Natural killer cell treated with Interleukin-12 subunit alpha and Interleukin-12 subunit beta and Interleukin-15 and Interleukin-18, amount 100 ng/mL, for 72 hours (primary cell): ENCODE data around the gene CDK2AP2. TPM values are rescaled to one million over a fixed set of nuclear protein-coding genes. Genes with fewer than 3 reads are reported as not detected.
"Not testable (repeated sequence)": the region's sequence is repeated elsewhere in the genome, so short reads cannot be mapped to it uniquely, and the experiment has no call there.

Source experiments
- ATAC-seq, 2 donors: fragments of 150-1000 bp; cut with Tn5 transposase in 1 of 2; sonication (Bioruptor Pico), chemical (Tn5 transposase) in 1 of 2; 2 replicates each; pipeline ENCODE4 v1.10.0; 2021
- DNase-seq: peaks from one replicate; pipeline ENCODE4 v3.0.0; 2022; ENCODE audit warnings: low spot score
- H3K27ac Mint-ChIP-seq, 2 donors: 1 replicate in 1 of 2; 2 replicates in 1 of 2; pipeline ENCODE4 v1.8.0; 2022; ENCODE audit warnings: mixed read lengths in 2 of 2, mild to moderate bottlenecking in 1 of 2, moderate library complexity in 1 of 2
- H3K27me3 Mint-ChIP-seq, 2 donors: 1 replicate in 1 of 2; 2 replicates in 1 of 2; pipeline ENCODE4 v1.8.0; 2022; ENCODE audit warnings: mixed read lengths in 2 of 2
- H3K36me3 Mint-ChIP-seq: one replicate; pipeline ENCODE4 v1.8.0; 2022; ENCODE audit warnings: mixed read lengths
- H3K4me1 Mint-ChIP-seq, 2 donors: 1 replicate in 1 of 2; 2 replicates in 1 of 2; pipeline ENCODE4 v1.8.0; 2022; ENCODE audit warnings: low read depth in 2 of 2, mixed read lengths in 2 of 2, mild to moderate bottlenecking in 1 of 2
- H3K4me3 Mint-ChIP-seq: one replicate; pipeline ENCODE4 v1.8.0; 2022; ENCODE audit warnings: mixed read lengths
- H3K9me3 Mint-ChIP-seq: 2 replicates; pipeline ENCODE4 v1.8.0; 2022; ENCODE audit warnings: mixed read lengths
- total RNA-seq, 2 donors: library from RNA; stranded (reverse); gene quantifications; one replicate each; pipeline ENCODE4 v1.2.3, GENCODE V29; 2022

Gene CDK2AP2, protein sequence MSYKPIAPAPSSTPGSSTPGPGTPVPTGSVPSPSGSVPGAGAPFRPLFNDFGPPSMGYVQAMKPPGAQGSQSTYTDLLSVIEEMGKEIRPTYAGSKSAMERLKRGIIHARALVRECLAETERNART
- 100 to 1,000 TPM in 1 of 2 donors, 10 to 100 TPM in 1; 92.6 to 103 TPM for total RNA-seq

DNA sequence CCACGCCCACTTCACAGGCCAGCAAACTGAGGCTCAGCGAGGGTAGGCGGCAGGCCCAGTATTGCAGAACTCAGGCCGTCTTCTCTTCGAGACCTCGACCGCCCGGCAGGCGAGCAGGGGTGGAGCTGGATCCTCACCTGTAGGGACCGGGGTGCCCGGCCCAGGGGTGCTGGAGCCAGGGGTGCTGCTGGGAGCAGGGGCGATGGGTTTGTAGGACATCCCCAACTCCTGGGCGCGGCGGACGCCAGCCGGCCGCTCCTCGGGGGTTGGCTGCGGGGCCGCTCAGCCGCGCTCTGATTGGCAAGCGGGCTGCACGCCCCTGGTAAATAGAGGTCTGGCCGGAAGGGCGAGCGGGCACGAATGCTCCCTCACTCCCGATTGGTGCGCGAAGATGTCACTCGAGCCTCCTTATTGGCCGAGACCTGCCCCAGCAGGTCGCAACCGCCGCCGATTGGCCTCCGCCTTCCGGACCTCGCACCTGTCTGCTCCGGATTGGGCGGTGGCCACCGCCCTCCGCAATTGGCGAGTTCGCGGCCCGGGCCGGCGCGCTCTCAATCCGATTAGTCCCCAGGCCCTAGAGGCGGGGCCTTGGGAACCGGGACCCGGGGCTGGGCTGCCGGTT, at the start of gene CDK2AP2:
TSS of gene CDK2AP2 (minus strand) at position 299 of the 622 bp plus-strand sequence. CDS start at position 219, 80 bp downstream.
- peaks cover 3 to 7% of the 10 kb centered on the region in 2 donors for H3K27me3 Mint-ChIP-seq
- no peaks in the 10 kb centered on the region for H3K9me3 Mint-ChIP-seq

DNA sequence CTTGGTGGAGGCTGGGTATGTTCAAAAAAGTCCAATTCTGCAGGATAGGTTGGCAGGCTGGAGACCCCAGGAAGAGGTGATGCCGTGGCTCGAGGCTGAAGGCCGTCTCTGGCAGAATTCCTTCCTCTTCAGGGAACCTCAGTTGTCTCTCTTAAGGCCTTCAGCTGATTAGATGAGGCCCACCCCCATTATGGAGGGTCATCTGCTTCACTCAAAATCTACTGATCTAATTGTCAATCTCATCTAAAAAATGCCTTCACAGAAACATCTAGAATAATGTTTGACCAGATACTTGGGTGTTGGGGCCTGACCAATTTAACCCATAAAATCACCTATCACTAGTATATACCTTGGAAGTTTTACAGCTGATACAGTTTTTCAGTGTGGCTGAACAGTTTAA, 48.3 kb upstream of the CDK2AP2 start:
- no peaks in the 10 kb centered on the region for H3K36me3 Mint-ChIP-seq
- ATAC-seq, result no peak

More for the DNA sequence above, at the start of gene CDK2AP2:
- peak within 1 kb of the TSS; percentile 92 for H3K4me3 Mint-ChIP-seq
- H3K36me3 Mint-ChIP-seq, result no peaks in the 10 kb centered on the region
- H3K27ac Mint-ChIP-seq, result peak within 1 kb of the TSS; percentile 92 to 93
- peak; percentile 100 for DNase-seq
- peaks cover 28 to 29% of the 10 kb centered on the region in 2 donors for H3K4me1 Mint-ChIP-seq
- ATAC-seq, result peak; percentile 88 to 91

DNA sequence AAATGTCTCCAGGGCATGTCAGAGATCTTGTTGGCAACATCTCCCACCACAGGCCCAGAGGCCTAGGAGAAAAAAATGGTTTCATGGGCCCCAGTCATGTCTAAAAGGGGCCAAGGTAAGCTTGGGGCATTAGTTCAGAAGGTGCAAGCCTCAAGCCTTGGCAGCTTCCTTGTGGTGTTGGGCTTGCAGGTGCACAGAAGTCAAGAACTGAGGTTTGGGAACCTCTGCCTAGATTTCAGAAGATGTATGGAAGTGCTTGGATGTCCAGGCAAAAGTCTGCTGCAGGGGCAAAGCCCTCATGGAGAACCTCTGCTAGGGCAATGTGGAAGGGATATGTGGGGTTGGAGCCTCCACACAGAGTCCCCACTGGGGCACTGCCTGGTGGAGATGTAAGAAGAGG, 43.7 kb upstream of the CDK2AP2 start:
- not testable (repeated sequence) for DNase-seq, H3K27ac Mint-ChIP-seq, H3K9me3 Mint-ChIP-seq, ATAC-seq, H3K4me3 Mint-ChIP-seq, H3K27me3 Mint-ChIP-seq, H3K4me1 Mint-ChIP-seq, H3K36me3 Mint-ChIP-seq

More for the DNA sequence above, 48.3 kb upstream of the CDK2AP2 start:
- DNase-seq, result no peak
- Mint-ChIP-seq H3K27ac (no peak overlapping the region), H3K9me3 (no peaks in the 10 kb centered on the region), H3K4me1 (no peaks in the 10 kb centered on the region), H3K4me3 (no peak overlapping the region), H3K27me3 (peaks cover 5 to 14% of the 10 kb centered on the region in 2 donors)

DNA sequence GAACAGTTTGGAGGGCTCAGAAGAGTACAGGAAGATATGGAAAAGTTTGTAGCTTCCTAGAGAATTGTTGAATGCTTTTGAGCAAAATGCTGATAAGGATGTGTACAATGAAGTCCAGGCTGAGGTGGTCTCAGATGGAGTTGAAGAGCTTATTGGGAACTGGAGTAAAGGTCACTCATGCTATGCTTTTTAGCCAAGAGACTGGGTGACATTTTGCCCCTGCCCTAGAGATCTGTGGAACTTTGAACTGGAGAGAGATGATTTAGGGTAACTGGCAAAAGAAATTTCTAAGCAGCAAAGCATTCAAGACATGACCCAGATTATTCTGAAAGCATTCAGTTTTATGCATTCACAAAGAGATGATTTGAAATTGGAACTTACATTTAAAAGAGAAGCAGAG, 43.2 kb upstream of the CDK2AP2 start:
- no peaks in the 10 kb centered on the region for H3K9me3 Mint-ChIP-seq
- H3K27ac Mint-ChIP-seq, result no peak overlapping the region
- no peaks in the 10 kb centered on the region for H3K4me1 Mint-ChIP-seq
- no peaks in the 10 kb centered on the region for H3K36me3 Mint-ChIP-seq
- ATAC-seq (no peak), DNase-seq (no peak)
- H3K27me3 Mint-ChIP-seq, result peaks cover 0 to 7% of the 10 kb centered on the region in 2 donors
- no peak overlapping the region for H3K4me3 Mint-ChIP-seq

DNA sequence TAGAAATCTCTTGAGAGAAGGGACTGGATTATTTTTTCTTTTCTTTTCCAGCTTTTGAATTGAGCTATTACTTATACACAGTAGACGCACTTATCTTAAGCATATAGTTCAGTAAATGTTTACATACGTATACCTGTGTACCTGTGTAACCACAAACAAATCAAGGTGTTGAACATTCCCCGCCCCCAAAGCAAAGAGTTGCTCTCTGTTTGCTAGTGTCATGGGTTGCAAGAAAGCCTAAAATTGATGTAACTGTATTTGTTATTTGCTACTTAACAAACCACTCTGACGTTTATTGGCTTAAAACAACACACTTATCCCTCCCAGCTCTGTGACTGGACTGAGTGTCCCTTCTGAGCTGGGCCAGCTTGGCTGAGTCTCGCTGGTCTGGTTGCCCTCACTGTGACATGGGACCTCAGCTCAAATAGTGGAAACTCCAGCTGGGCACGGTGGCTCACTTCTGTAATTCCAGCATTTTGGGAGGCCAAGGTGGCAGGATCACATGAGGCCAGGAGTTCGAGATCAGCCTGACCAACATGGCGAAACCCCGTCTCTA, 40.7 kb upstream of the CDK2AP2 start:
- H3K4me1 Mint-ChIP-seq, result no peaks in the 10 kb centered on the region
- H3K4me3 Mint-ChIP-seq, result no peak overlapping the region
- H3K27me3 Mint-ChIP-seq, result peaks cover 0 to 7% of the 10 kb centered on the region in 2 donors
- ATAC-seq (no peak), DNase-seq (no peak)
- no peak overlapping the region for H3K27ac Mint-ChIP-seq
- H3K36me3 Mint-ChIP-seq, result no peaks in the 10 kb centered on the region
- no peaks in the 10 kb centered on the region for H3K9me3 Mint-ChIP-seq

DNA sequence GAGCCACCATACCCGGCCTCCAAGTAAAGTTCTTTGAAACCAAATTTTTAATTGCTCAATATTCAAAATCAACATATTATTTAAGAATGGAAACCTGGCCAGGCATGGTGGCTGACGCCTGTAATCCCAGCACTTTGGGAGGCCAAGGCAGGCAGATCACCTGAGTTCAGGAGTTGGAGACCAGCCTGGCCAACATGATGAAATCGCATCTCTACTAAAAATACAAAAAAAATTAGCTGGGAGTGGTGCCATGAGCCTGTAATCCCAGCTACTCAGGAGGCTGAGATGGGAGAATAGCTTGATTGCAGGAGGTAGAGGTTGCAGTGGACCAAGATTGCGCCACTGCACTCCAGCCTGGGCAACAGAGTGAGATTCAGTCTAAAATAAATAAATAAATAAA, 40.1 kb upstream of the CDK2AP2 start:
- not testable (repeated sequence) for DNase-seq, H3K27ac Mint-ChIP-seq, ATAC-seq, H3K27me3 Mint-ChIP-seq, H3K36me3 Mint-ChIP-seq, H3K4me1 Mint-ChIP-seq, H3K9me3 Mint-ChIP-seq, H3K4me3 Mint-ChIP-seq

DNA sequence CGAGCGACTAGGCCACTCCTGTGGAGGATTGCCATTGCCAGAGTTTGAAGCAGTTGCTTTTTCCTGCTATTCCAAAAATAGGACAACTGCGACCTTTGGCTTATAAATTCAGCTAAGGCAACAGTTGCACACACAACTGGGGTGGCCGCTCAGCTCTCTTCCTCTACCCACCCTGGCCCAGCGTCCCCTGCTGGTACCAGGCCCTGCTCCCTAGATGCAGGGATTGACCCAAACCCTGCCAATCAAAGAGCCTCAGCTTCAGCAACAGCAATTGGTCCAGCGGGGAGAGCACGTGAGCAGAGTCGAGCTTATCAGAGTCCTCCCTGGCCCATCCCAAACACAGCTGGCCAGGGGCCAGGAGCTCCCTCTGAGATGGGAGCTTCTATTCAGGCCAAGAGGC, 37.3 kb upstream of the CDK2AP2 start:
- Mint-ChIP-seq H3K4me3 (no peak overlapping the region), H3K27ac (no peak overlapping the region), H3K4me1 (no peaks in the 10 kb centered on the region), H3K27me3 (peaks cover 0 to 2% of the 10 kb centered on the region in 2 donors), H3K9me3 (no peaks in the 10 kb centered on the region), H3K36me3 (no peaks in the 10 kb centered on the region)
- DNase-seq (no peak), ATAC-seq (no peak)

DNA sequence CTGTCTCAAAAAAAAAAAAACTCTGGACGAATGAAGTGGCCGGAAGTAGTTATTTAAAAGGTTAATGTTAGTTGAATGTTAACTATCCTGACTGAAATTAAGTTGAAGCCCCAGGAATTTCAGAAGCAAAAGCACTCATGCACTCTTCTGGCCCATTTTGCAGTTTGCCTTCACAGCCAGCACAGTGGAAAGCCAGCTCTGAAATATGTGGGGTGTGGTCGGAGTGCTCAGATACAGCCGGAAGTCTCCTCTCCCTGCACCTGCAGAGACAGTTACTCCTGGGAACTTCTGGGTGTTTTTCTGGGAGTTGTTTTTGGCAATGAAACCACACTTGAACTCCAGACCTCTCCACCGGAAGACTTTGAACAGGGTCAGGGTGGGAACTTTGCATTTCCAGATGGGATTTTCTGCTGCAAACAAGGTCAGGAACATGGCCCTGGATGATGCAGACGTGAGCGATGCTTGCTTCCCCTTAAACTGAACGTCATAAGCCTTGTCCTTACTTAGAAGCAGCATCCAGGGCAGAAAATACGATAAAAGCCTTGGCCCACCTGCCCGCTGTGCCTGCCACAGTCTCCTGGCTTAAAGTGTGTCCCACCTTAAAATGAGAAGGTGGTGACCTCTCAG, 36.8 kb upstream of the CDK2AP2 start:
- Mint-ChIP-seq H3K27me3 (no peaks in the 10 kb centered on the region), H3K4me3 (no peak overlapping the region), H3K4me1 (no peaks in the 10 kb centered on the region), H3K9me3 (no peaks in the 10 kb centered on the region), H3K36me3 (no peaks in the 10 kb centered on the region), H3K27ac (no peak overlapping the region)
- DNase-seq, result no peak
- no peak for ATAC-seq

DNA sequence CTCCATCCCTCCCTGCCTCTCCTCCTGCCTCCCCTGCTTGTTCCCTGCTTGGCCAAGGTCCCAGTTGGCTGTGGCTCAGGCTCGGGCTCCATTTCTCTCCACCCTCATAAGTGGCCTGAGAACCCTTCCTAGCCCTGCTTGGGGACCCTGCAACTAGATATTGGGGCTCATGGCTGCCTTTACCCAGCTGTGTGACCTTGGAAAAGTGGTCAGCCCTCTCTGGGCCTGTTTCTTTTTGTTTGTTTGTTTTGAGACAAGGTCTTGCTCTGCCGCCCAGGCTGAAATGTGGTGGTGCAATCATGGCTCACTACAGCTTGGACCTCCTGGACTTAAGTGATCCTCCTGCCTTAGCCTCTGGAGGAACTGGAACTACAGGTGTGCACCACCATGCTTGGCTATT, 35.6 kb upstream of the CDK2AP2 start:
- Mint-ChIP-seq H3K4me1 (no peaks in the 10 kb centered on the region), H3K27ac (no peak overlapping the region), H3K36me3 (no peaks in the 10 kb centered on the region), H3K27me3 (no peaks in the 10 kb centered on the region), H3K9me3 (no peaks in the 10 kb centered on the region), H3K4me3 (no peak overlapping the region)
- ATAC-seq, result no peak
- no peak for DNase-seq

DNA sequence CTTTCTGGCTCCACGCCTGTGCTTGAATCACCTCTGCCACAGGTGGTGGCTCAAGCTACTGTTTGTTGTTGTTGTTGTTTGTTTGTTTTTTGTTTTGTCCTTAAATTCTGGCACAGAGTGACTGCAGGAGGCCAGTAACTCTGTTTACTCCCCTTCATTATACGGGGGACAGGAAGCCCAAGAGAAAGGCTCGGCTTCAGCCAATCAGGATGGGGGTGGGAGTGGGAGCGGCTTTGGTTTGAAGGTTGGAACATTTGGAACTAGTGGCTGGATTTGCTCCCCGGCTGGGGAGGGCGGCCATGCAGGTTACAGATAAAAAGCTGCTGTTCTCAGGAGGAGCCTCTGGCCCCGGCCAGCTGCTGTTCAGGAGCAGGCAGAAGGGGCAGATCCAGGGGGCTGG, 35.0 kb upstream of the CDK2AP2 start:
- Mint-ChIP-seq H3K4me3 (no peak overlapping the region), H3K27me3 (no peaks in the 10 kb centered on the region), H3K27ac (no peak overlapping the region), H3K9me3 (no peaks in the 10 kb centered on the region), H3K4me1 (no peaks in the 10 kb centered on the region), H3K36me3 (no peaks in the 10 kb centered on the region)
- no peak for ATAC-seq
- no peak for DNase-seq

DNA sequence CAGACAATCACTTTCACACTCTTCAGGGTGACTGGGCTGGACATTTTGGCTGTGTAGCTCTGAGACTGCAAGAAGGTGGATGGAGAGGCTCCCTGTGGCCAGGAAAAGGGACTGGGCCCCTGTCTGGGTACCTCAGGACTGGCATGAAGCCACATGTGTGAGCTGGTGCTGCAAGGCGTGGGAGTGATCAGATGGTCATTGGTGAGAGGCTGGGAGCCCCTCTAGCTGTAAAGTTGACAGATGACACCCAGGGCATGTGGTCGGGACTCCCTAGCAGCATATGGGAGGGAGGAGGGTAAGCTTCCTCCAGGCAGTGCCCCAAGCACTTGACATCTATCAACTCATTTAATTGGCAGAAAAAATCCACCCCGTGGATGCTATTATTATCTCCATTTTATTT, 34.2 kb upstream of the CDK2AP2 start:
- DNase-seq, result no peak
- ATAC-seq, result no peak
- Mint-ChIP-seq H3K27me3 (no peaks in the 10 kb centered on the region), H3K36me3 (no peaks in the 10 kb centered on the region), H3K4me1 (no peaks in the 10 kb centered on the region), H3K4me3 (no peak overlapping the region), H3K27ac (no peak overlapping the region), H3K9me3 (no peaks in the 10 kb centered on the region)

DNA sequence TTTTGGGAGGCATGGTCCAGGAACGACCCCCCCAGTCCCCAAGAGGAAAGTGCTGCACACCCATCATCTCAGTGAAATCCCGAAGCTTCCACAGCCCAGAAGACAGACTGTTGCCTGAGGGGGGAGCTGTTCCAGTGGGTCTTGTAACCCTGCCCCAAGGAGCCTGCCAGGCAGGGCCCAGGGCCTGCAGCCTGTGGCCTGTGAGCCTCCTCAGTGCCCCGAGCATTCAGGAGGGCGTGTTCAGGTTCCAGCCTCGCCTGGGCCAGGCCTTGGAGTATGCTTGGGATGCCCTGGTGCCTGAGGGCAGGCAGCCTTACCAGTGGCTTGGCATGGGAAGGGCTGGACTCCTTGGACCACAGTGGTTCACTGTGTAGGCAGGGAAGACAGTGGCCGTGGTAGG, 33.2 kb upstream of the CDK2AP2 start:
- H3K36me3 Mint-ChIP-seq, result no peaks in the 10 kb centered on the region
- no peak overlapping the region for H3K27ac Mint-ChIP-seq
- DNase-seq (no peak), ATAC-seq (no peak)
- no peak overlapping the region for H3K4me3 Mint-ChIP-seq
- H3K9me3 Mint-ChIP-seq, result no peaks in the 10 kb centered on the region
- no peaks in the 10 kb centered on the region for H3K27me3 Mint-ChIP-seq
- no peaks in the 10 kb centered on the region for H3K4me1 Mint-ChIP-seq

DNA sequence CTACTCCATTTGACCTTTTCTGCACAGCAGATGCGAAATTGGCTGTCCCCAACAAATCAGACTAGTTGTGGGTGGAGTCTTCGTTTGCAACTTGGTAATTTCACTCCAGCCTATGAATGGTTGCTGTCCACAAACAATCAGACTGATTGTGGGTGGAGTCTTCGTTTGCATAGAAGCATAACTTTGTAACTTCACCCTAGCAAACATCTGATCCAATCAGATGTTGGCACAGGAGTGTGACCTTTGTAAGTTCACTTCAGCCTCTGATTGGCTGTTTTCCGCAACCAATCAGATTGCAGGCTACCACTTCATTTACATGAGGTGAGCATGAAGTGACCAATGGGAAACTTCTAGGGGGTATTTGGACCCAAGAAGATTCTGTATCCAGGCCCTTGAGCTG, 31.6 kb upstream of the CDK2AP2 start:
- no peaks in the 10 kb centered on the region for H3K27me3 Mint-ChIP-seq
- no peaks in the 10 kb centered on the region for H3K9me3 Mint-ChIP-seq
- DNase-seq, result no peak
- no peak overlapping the region for H3K4me3 Mint-ChIP-seq
- H3K4me1 Mint-ChIP-seq, result no peaks in the 10 kb centered on the region
- no peak overlapping the region for H3K27ac Mint-ChIP-seq
- peaks cover 1% of the 10 kb centered on the region for H3K36me3 Mint-ChIP-seq
- ATAC-seq, result no peak

DNA sequence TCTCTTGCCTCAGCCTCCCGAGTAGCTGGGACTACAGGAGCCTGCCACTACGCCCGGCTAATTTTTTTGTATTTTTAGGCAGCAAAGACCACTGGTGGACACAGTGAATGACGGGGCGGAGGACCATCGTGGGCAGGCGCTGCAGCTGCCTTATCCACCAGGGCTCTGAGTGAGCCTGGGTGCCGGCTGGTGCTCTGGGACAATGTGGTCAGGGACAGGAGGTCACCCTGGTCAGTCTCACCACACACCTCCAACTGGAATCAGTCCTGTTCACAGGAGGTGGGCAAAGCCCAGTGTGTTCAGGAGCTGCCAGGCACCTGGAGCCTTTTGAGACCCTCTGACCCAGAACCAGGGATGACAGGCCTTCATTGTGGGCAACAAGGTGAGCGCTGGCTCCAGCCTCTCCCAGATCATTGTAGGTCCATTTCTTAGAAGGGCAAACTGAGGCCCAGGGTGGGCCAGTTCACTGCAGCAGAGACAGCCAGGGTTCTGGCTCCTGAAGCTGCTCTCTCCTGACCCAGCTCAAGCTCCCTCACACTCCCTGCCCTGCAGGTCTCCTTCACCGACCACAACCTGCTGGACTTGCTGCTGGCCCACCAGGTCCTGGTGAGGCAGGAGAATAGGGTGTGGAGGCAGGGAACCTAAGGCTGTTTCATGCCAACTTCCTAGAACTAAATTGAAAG, 31.0 kb upstream of the CDK2AP2 start:
- Mint-ChIP-seq H3K36me3 (peaks cover 6% of the 10 kb centered on the region), H3K27ac (no peak overlapping the region), H3K4me3 (no peak overlapping the region), H3K4me1 (no peaks in the 10 kb centered on the region), H3K27me3 (no peaks in the 10 kb centered on the region), H3K9me3 (peaks cover 1% of the 10 kb centered on the region)
- ATAC-seq (no peak), DNase-seq (no peak)
